HL-60 (cell line): ENCODE data around the gene RBFOX1.

Experiments
- DNase-seq, 2 experiments: peaks; one replicate each; pipeline ENCODE4 v3.0.0-alpha.2; 2010 to 2020; ENCODE audit warnings: low read depth in 1 of 2, low spot score in 1 of 2
- H3K27ac ChIP-seq: fragments of 250-450 bp; sonication (Bioruptor Pico); replicated peaks from 2 replicates; pipeline ENCODE4 v1.5.1; 2020; ENCODE audit warnings: mild to moderate bottlenecking, moderate library complexity
- H3K27me3 ChIP-seq: fragments of 250-450 bp; sonication (Bioruptor Pico); 2 replicates; pipeline ENCODE4 v1.5.1; 2021; ENCODE audit warnings: mild to moderate bottlenecking, moderate library complexity; ENCODE audit not compliant: insufficient read depth, poor library complexity, severe bottlenecking
- H3K4me3 ChIP-seq: replicated peaks from 2 replicates; pipeline ENCODE4 v1.5.1; 2011; ENCODE audit warnings: mild to moderate bottlenecking, control low read depth, low read length; ENCODE audit not compliant: insufficient read depth
- CTCF ChIP-seq: IDR thresholded peaks from one replicate; pipeline ENCODE4 v1.5.1; 2011; ENCODE audit warnings: low read length, control low read depth, inconsistent platforms; ENCODE audit not compliant: insufficient read depth
- GABPA ChIP-seq: IDR thresholded peaks from 2 replicates; pipeline ENCODE4 v1.6.1; 2012; ENCODE audit warnings: low read depth
- POLR2AphosphoS5 ChIP-seq: IDR thresholded peaks from 2 replicates; pipeline ENCODE4 v1.6.1; 2012; ENCODE audit warnings: low read depth
- SPI1 ChIP-seq: IDR thresholded peaks from 2 replicates; pipeline ENCODE4 v1.6.1; 2012; ENCODE audit warnings: low read depth, mild to moderate bottlenecking, borderline replicate concordance
- TF ChIP-seq, protein P1 (sequence below): IDR thresholded peaks from 2 replicates; pipeline ENCODE4 v1.6.1; 2012; ENCODE audit warnings: low read depth; ENCODE audit not compliant: insufficient replicate concordance

The RBFOX1 gene

DNA sequence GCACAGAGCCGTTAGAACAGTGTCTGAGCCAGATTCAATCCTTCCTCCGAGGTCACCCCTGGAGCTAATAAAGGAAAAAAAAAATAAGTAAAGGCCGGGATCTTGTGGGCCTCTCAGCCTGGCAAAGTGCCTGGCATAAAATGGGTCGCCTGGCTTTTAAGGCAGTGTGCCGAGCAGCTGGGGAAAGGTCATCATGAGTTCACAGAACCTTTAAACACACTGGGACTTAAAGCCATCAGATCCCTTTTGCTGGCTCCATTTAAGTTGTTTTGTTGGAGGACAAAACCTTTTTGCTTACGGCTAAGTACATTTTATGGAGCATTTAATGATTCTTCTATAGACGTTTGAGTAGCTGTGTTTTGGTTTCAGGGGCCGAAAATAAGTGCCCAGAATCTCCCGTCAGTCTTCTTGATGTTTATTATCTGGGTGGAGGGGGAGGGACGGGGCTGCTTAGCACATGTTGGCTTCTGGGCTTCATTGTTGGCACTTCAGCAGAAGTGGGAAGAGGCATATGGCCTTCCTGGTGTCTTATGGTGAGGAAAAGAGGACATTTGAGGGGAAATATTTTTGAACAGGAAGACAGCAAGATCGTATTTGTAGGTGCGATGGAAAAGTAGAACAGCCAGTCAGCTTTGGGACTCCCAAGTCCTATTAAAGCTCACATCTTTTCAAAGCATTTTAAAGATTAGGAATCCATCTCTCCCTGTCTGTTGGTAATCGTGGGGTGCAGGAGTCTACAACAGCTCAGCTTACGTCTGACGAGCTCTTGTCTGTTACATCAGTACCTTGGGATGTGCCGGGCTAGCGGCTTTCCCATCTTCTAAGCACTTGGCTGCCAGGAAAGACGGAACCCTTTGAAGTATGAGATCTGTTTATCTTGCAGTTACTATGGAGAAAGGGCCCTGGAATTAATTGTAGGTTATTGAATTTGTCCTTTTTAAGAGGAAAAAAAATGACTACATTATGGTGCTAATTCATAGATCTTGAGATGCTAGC lies 31.1 kb downstream of the RBFOX1 start:
- no peak overlapping the region for H3K27ac ChIP-seq
- no peaks in the 10 kb centered on the region for H3K27me3 ChIP-seq
- TF ChIP-seq, protein P1, sequence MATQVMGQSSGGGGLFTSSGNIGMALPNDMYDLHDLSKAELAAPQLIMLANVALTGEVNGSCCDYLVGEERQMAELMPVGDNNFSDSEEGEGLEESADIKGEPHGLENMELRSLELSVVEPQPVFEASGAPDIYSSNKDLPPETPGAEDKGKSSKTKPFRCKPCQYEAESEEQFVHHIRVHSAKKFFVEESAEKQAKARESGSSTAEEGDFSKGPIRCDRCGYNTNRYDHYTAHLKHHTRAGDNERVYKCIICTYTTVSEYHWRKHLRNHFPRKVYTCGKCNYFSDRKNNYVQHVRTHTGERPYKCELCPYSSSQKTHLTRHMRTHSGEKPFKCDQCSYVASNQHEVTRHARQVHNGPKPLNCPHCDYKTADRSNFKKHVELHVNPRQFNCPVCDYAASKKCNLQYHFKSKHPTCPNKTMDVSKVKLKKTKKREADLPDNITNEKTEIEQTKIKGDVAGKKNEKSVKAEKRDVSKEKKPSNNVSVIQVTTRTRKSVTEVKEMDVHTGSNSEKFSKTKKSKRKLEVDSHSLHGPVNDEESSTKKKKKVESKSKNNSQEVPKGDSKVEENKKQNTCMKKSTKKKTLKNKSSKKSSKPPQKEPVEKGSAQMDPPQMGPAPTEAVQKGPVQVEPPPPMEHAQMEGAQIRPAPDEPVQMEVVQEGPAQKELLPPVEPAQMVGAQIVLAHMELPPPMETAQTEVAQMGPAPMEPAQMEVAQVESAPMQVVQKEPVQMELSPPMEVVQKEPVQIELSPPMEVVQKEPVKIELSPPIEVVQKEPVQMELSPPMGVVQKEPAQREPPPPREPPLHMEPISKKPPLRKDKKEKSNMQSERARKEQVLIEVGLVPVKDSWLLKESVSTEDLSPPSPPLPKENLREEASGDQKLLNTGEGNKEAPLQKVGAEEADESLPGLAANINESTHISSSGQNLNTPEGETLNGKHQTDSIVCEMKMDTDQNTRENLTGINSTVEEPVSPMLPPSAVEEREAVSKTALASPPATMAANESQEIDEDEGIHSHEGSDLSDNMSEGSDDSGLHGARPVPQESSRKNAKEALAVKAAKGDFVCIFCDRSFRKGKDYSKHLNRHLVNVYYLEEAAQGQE, result no peak
- TF ChIP-seq CTCF, result no peak
- no peak for TF ChIP-seq GABPA
- no peak for TF ChIP-seq SPI1
- no peak for TF ChIP-seq POLR2AphosphoS5
- no peak for DNase-seq
- H3K4me3 ChIP-seq, result no peak overlapping the region

GRCh38 chr16:7366041-7366440 lies 33.4 kb downstream of the RBFOX1 start:
- no peak overlapping the region for H3K4me3 ChIP-seq
- TF ChIP-seq GABPA (no peak), SPI1 (no peak), CTCF (no peak), POLR2AphosphoS5 (no peak)
- TF ChIP-seq, protein P1, result no peak
- no peak for DNase-seq
- no peak overlapping the region for H3K27ac ChIP-seq
- no peaks in the 10 kb centered on the region for H3K27me3 ChIP-seq

GRCh38 chr16:7366993-7367880 lies 34.6 kb downstream of the RBFOX1 start:
- H3K27ac ChIP-seq, result no peak overlapping the region
- no peak overlapping the region for H3K4me3 ChIP-seq
- H3K27me3 ChIP-seq, result no peaks in the 10 kb centered on the region
- DNase-seq, result no peak
- TF ChIP-seq SPI1 (no peak), POLR2AphosphoS5 (no peak), CTCF (no peak), GABPA (no peak)
- TF ChIP-seq, protein P1, result no peak
